Measurements from ENCODE around the gene ASB16.
"Not testable (repeated sequence)": the region's sequence is repeated elsewhere in the genome, so short reads cannot be mapped to it uniquely, and the experiment has no call there.

Gene ASB16

GRCh38 chr17:44170499-44171201, at the start of gene ASB16:
TSS of gene ASB16 (plus strand) at chr17:44170704. CDS start at chr17:44170790, 86 bp downstream.
- no peak for DNase-seq (ENCODE audit: low read depth, low spot score)

- DNase-seq (ENCODE audit: low read depth, low spot score): no peak
Observed at GRCh38 chr17:44120851-44121605, 49.5 kb upstream of the ASB16 start.

GRCh38 chr17:44121997-44122815, 48.3 kb upstream of the ASB16 start:
- no peak for DNase-seq (ENCODE audit: low read depth, low spot score)

- DNase-seq (ENCODE audit: low read depth, low spot score): no peak
Observed at GRCh38 chr17:44122816-44123355, 47.6 kb upstream of the ASB16 start.

GRCh38 chr17:44123356-44124117, 47.0 kb upstream of the ASB16 start, which contains the start of gene HDAC5:
TSS of gene HDAC5 (minus strand) at chr17:44123641. CDS start at chr17:44117515, 6,126 bp downstream.
- peak; percentile 77 for DNase-seq (ENCODE audit: low read depth, low spot score)

- DNase-seq (ENCODE audit: low read depth, low spot score): no peak
Observed at GRCh38 chr17:44124118-44124438, 46.4 kb upstream of the ASB16 start.

GRCh38 chr17:44128383-44128782, 42.1 kb upstream of the ASB16 start:
- no peak for DNase-seq (ENCODE audit: low read depth, low spot score)

- DNase-seq (ENCODE audit: low read depth, low spot score): no peak
Observed at GRCh38 chr17:44130693-44131349, 39.7 kb upstream of the ASB16 start.

- DNase-seq (ENCODE audit: low read depth, low spot score): not testable (repeated sequence)
Observed at GRCh38 chr17:44131372-44131771, 39.1 kb upstream of the ASB16 start.

- no peak for DNase-seq (ENCODE audit: low read depth, low spot score)
Observed at GRCh38 chr17:44132275-44132821, 38.2 kb upstream of the ASB16 start.

- DNase-seq (ENCODE audit: low read depth, low spot score): no peak
Observed at GRCh38 chr17:44133918-44134476, 36.5 kb upstream of the ASB16 start.

- no peak for DNase-seq (ENCODE audit: low read depth, low spot score)
Observed at GRCh38 chr17:44134752-44135568, 35.5 kb upstream of the ASB16 start.

GRCh38 chr17:44137891-44138709, 32.4 kb upstream of the ASB16 start:
- peak; percentile 98 for DNase-seq (ENCODE audit: low read depth, low spot score)

- not testable (repeated sequence) for DNase-seq (ENCODE audit: low read depth, low spot score)
Observed at GRCh38 chr17:44143921-44144320, 26.6 kb upstream of the ASB16 start.

GRCh38 chr17:44144966-44145739, 25.4 kb upstream of the ASB16 start:
- no peak for DNase-seq (ENCODE audit: low read depth, low spot score)

GRCh38 chr17:44146375-44147346, 23.8 kb upstream of the ASB16 start:
- no peak for DNase-seq (ENCODE audit: low read depth, low spot score)
